ENCODE results near the gene SACM1L.
"Not testable (repeated sequence)": the region's sequence is repeated elsewhere in the genome, so short reads cannot be mapped to it uniquely, and the experiment has no call there.

SACM1L gene

GRCh38 chr3:45695166-45695565 lies 6.0 kb downstream of the SACM1L start:
- DNase-seq: not testable (repeated sequence)

- DNase-seq: no peak
Observed at GRCh38 chr3:45700570-45701073, 11.4 kb downstream of the SACM1L start.

DNA sequence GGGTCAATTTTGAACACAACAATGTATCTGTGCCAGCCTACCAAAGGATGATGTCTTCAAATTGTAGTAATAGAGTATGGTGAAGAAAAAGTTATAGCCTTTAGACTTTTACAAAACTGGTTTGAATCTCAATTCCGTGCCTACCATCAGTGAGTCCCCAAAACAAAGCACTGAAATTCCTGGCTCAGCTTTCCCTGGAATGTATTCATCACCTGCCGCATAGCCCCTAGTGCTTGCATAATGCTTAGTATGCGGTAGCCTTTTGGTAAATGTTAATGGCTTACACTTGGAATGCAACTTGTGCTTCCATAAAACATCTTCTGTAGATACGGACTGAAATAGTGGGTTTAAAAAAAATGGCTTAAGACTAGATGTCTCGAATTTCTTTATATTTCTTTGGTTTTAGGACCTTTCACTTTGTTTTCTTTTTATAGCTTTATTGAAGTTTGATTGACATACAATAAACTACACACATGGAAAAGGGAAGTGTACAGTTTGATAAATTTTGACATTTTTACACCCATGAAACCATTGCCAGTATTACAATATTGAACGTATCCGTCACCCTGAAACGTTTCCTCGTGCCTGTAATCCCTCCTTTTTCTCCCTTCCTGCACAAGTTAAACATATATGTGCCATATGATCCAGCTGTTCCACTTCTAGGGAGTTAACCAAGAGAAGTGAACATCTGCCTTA lies 12.1 kb downstream of the SACM1L start:
- no peak for DNase-seq

- DNase-seq: no peak
Observed at GRCh38 chr3:45704301-45704943, 15.2 kb downstream of the SACM1L start.

DNA sequence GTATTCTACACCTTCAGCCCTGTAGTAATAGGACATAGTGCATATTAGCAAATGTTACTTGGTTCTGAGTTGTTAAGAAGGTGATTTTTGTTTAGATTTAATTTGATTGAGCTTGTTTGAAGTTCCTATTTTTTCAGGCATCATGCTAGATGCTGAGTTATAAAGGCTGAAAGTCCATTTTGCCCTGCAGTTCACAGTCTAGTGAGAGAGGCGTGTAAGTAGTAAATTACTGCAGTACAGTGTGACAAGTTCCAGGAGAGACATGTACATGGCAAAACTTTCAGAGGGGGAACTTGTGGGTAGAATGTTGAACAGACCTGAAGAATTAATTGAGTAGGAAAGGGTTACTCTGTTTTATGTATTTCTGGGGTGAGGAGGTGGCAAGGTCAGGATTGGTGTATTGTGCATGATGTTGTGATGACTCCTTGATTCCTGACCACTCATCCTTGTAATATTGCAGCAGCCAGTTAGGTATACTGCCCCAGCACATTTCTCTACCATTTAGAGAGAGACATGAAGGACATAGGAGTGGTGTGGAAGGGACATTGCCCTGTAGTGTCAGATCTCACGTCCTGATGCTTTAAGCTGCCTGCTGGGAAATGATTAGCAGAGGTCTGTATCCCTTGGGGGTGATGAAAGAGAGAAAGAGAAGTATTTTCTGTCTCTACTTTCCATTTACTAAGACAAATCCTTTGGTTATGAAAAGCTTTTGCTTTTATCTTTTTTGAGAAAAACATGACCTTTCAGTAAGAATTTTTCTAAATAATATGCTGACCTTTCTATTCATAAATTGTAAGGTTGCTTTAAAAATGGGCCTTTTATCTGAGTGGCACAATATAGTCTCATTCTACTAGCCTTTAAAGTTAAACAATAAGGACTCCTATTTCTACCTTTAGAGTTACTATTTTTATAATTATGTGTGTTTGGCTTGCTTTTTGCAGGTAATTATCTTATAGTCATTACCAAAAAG lies 16.9 kb downstream of the SACM1L start:
- DNase-seq: no peak

DNA sequence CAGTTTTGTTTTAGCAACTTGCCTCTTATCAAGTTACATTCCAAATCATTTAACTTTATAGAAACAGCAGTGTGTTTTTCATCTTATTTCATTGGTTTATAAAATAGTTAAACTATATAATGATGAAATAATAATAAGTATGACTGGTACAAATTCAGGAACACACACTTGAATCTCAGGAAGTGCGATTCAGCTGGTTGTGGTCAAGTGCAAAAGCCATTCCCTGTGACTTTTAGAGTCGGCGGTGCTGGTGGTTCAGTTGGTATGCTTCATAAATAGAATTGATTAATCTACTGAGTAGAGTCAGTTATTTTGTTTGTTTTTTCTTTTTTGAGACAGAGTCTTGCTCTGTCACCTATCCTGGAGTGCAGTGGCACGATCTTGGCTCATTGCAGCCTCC lies 22.7 kb downstream of the SACM1L start:
- no peak for DNase-seq

DNA sequence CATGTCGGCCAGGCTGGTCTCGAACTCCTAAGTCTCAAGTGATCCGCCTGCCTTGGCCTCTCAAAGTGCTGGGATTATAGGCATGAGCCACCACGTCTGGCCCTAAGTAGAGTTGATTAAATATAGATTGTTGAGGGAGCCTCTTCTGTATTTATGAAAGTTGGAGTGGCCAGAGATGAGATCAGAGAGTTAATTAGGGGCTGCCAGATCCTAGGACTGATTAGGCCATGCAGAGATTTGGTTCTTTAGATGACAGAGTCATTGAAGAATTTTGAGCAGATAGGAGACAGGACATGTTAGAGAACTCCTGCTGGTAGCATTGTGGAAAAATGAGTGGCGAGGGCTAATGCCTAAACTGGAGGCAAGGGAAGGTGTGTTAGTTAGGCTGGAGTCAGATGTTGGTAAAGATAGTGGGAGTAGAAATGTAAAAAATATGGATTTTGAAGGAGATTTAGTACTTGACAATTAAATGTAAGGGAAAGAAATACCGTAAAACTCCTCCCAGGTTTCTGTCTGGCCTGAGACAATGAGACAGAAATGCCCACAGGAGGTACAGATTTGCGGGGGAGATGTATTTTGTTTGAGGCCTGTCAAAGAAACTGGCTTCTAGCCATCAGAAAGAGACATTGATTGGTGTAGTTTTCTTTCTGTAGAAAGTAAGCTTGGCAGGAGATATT lies 23.4 kb downstream of the SACM1L start:
- no peak for DNase-seq

DNA sequence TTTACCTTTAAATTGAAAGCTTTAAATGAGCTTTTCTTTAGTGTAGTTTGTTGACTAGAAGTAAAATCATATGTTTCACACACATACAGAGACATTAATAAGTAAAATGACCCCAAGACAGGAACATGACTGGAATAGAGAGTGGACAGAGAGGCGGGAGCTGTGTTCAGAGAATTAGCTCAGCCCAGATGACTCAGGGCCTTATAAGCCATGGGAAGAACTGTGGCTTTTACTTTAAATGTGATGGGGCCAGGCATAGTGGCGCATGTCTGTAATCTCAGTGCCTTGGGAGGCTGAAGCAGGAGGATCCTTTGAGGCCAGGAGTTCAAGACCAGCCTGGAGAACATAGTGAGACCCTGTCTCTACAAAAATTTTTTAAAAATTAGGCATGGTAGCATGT lies 26.7 kb downstream of the SACM1L start:
- DNase-seq: no peak

DNA sequence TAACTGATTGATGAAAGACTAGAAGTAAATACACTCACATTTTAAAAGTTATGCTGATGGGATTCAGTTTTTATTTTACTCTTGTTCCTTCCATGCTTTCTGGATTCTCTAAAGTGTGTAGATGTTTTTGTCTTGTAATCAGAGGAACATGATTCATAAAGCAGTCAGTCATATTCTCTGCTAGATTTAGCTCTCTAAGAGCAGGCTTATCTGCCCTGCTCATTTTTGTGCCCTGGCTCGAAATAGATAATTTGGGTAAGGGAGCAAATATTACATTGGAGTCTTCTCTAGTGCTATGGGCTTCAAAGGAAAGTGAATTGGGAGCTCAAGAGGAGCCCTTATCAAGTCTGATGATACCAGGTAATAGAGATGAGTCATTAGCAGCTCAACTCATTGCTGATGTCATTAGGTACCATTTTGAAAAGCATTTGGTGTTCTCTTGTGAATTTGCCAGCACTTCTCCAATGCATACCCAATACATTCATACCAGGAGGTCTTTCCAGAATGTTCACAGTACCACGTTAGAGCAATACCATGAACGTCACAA lies 27.7 kb downstream of the SACM1L start:
- DNase-seq: no peak

- no peak for DNase-seq
Observed at GRCh38 chr3:45719655-45720487, 30.7 kb downstream of the SACM1L start.

GRCh38 chr3:45724911-45725310 lies 35.7 kb downstream of the SACM1L start:
- no peak for DNase-seq

DNA sequence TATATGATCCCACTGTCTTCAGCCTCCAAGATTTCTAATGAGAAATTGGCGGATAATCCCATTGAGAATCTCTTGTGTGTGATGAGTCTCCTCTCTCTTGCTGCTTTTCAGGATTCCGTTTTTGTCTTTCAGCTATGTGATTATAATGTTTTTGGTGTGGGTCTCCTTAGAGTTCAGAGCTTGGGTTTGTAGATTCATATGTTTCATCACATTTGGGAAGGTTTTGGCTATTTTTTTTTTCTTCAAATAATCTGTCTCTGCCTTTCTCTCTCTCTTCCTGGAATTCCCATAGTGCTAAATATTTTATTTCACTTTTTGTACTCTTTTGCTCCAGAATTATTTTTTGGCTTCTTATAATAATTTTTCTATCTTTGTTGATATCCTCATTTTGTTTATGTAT lies 40.4 kb downstream of the SACM1L start:
- no peak for DNase-seq

GRCh38 chr3:45730409-45731154 lies 41.4 kb downstream of the SACM1L start:
- no peak for DNase-seq

GRCh38 chr3:45736707-45737106 lies 47.5 kb downstream of the SACM1L start:
- no peak for DNase-seq

DNA sequence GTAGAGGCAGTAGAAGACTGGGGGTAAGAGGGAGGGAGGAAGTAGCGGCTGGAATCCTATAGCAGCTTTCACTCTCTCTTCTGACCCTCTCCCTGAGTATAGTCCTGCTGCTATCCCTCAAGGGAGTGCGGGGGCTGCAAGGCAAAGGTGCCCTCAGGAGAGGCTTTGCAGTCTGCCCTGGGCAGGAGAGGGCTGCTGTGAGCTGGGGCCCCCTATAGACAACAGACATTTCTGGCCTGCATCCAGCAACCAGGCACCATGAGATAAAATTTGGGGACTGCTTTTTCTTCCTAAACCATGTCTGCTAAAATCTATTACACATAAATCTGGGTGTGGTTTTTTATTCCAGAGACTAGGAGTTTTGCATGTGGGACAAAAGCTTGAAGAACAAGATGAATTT lies 48.0 kb downstream of the SACM1L start:
- no peak for DNase-seq

GRCh38 chr3:45739991-45740390 lies 50.8 kb downstream of the SACM1L start:
- no peak for DNase-seq

DNA sequence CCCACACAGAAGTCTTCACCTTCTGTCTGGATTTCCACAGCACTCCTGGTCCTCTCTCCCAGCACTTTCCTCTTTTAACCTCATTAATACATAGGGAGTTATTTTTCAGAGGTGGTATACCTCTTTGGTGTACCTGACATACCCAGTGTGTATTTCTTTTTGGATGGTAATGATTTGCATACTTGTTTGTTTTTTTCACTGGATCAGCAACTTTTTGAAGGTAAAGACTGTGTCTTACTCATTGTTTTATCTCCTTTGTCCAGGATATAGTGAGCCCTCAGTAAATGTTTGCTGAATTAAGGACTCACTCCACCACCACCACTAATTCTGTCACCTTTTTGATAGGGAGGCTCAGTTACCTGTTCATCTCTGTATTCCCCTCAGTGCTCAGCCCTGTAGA lies 52.1 kb downstream of the SACM1L start:
- no peak for DNase-seq

GRCh38 chr3:45741742-45742460 lies 52.7 kb downstream of the SACM1L start:
- no peak for DNase-seq

DNA sequence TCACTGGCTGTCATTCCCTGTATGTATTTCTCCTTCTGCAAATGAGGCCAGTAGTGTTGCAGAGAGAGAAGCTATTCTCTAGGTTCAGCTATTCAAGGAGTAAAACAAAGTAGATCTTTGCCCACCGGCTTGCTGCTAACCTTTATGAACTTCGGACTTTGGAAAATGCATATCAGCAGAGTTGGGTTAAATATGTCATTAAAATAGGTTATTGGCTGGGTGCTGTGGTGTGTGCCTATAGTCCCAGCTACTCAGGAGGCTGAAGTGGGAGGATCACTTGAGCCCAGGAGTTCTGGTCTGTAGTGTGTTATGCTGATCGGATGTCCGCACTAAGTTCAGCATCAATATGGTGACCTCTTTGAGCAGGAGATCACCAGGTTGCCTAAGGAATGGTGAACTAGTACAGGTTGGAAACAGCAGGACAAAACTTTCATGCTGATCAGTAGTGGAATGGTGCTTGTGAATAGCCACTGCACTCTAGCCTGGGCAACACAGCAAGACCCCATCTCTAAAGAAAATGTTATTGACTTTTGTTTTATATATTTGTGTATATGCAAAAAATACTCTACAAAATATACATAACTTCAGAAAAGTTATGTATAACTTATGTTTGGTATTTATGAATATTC lies 53.4 kb downstream of the SACM1L start:
- no peak for DNase-seq
